PC-3 (cell line): ENCODE data around the gene JAKMIP1.

ENCODE experiments used
- CTCF ChIP-seq: fragments of 300-600 bp; sonication (generic); conservative IDR thresholded peaks from 2 replicates; pipeline ENCODE4 v1.5.1; 2017; ENCODE audit warnings: antibody characterized with exemption, low read depth, mild to moderate bottlenecking, low read length
- EZH2 ChIP-seq: fragments of 300-600 bp; sonication (generic); IDR thresholded peaks from one replicate; pipeline ENCODE4 v1.6.1; 2017; ENCODE audit warnings: antibody characterized with exemption, mild to moderate bottlenecking, low read length; ENCODE audit not compliant: unreplicated experiment

DNA sequence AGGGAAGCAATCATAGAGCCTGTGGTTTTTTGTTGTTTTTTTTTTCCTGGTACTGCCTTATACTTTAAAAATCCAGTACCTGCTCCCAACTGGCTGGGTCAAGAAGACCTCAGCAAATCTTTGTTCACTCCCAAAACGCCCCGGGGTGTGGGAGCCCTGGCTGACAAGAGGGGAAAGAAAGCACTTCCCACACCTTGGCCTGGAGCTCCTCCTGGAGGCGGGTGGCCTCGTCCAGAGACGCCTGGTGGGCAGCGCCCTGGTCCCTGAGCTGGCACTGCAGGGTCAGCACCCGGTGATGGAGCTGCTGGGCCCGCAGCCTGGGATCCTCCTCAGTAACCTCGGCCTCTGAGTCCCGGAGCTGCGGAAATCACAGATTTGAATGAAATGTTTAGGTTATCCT lies 220.4 kb downstream of the JAKMIP1 start:
- TF ChIP-seq CTCF (peak; percentile 47), EZH2 (no peak)
